Nephron (organoid): ENCODE measurements around the gene TNIK.

Experiments
- H3K27ac Mint-ChIP-seq, 3 experiments: 2 replicates each; pipeline ENCODE4 v1.8.0; 2020; ENCODE audit warnings: mixed read lengths in 3 of 3, mild to moderate bottlenecking in 2 of 3, moderate library complexity in 1 of 3
- H3K27me3 Mint-ChIP-seq: 2 replicates; pipeline ENCODE4 v1.8.0; 2021; ENCODE audit warnings: low read depth, mild to moderate bottlenecking, moderate library complexity, mixed read lengths
- H3K36me3 Mint-ChIP-seq: 2 replicates; pipeline ENCODE4 v1.8.0; 2020; ENCODE audit warnings: low read depth, mixed read lengths
- H3K4me1 Mint-ChIP-seq: 2 replicates; pipeline ENCODE4 v1.8.0; 2020; ENCODE audit warnings: mixed read lengths
- H3K4me3 Mint-ChIP-seq, 3 experiments: 2 replicates each; pipeline ENCODE4 v1.8.0; 2020; ENCODE audit warnings: mild to moderate bottlenecking in 3 of 3, mixed read lengths in 3 of 3, moderate library complexity in 2 of 3
- H3K9me3 Mint-ChIP-seq: 2 replicates; pipeline ENCODE4 v1.8.0; 2020; ENCODE audit warnings: mixed read lengths
- CTCF ChIP-seq, 3 experiments: fragments of 200-600 bp; sonication (generic); IDR thresholded peaks; one replicate each; pipeline ENCODE4 v1.5.0; 2021; ENCODE audit warnings: antibody characterized with exemption in 3 of 3; ENCODE audit not compliant: unreplicated experiment in 3 of 3

Gene TNIK

GRCh38 chr3:171481011-171481410 is 20.8 kb upstream of the TNIK start:
- Mint-ChIP-seq H3K36me3 (no peaks in the 10 kb centered on the region), H3K27me3 (no peaks in the 10 kb centered on the region), H3K4me1 (no peaks in the 10 kb centered on the region), H3K27ac (no peak overlapping the region), H3K9me3 (no peaks in the 10 kb centered on the region), H3K4me3 (no peak overlapping the region)
- TF ChIP-seq CTCF (IDR thresholded peaks at IDR 0.05; ENCODE audit: unreplicated experiment in 3 of 3): no peak

GRCh38 chr3:171480526-171480925 is 20.3 kb upstream of the TNIK start:
- no peak overlapping the region for H3K4me3 Mint-ChIP-seq

GRCh38 chr3:171476532-171477102 is 16.4 kb upstream of the TNIK start:
- H3K27ac Mint-ChIP-seq: no peak overlapping the region
- no peaks in the 10 kb centered on the region for H3K9me3 Mint-ChIP-seq
- no peaks in the 10 kb centered on the region for H3K4me1 Mint-ChIP-seq
- no peak for TF ChIP-seq CTCF (IDR thresholded peaks at IDR 0.05; ENCODE audit: unreplicated experiment in 3 of 3)
- no peaks in the 10 kb centered on the region for H3K27me3 Mint-ChIP-seq
- no peaks in the 10 kb centered on the region for H3K36me3 Mint-ChIP-seq
- H3K4me3 Mint-ChIP-seq: no peak overlapping the region

More at GRCh38 chr3:171480526-171480925, 20.3 kb upstream of the TNIK start:
- no peaks in the 10 kb centered on the region for H3K36me3 Mint-ChIP-seq
- H3K9me3 Mint-ChIP-seq: no peaks in the 10 kb centered on the region
- no peak overlapping the region for H3K27ac Mint-ChIP-seq
- TF ChIP-seq CTCF (IDR thresholded peaks at IDR 0.05; ENCODE audit: unreplicated experiment in 3 of 3): no peak
- no peaks in the 10 kb centered on the region for H3K4me1 Mint-ChIP-seq
- no peaks in the 10 kb centered on the region for H3K27me3 Mint-ChIP-seq

- no peaks in the 10 kb centered on the region for H3K27me3 Mint-ChIP-seq
- H3K4me3 Mint-ChIP-seq: no peak overlapping the region
- TF ChIP-seq CTCF (IDR thresholded peaks at IDR 0.05; ENCODE audit: unreplicated experiment in 3 of 3): no peak
- H3K4me1 Mint-ChIP-seq: no peaks in the 10 kb centered on the region
- no peaks in the 10 kb centered on the region for H3K9me3 Mint-ChIP-seq
- H3K36me3 Mint-ChIP-seq: no peaks in the 10 kb centered on the region
- H3K27ac Mint-ChIP-seq: no peak overlapping the region
These were observed 12.3 kb upstream of the TNIK start for GRCh38 chr3:171472552-171472951.

GRCh38 chr3:171470714-171471227 is 10.6 kb upstream of the TNIK start:
- Mint-ChIP-seq H3K4me1 (no peaks in the 10 kb centered on the region), H3K36me3 (no peaks in the 10 kb centered on the region), H3K4me3 (no peak overlapping the region), H3K9me3 (no peaks in the 10 kb centered on the region), H3K27me3 (no peaks in the 10 kb centered on the region), H3K27ac (no peak overlapping the region)
- TF ChIP-seq CTCF (IDR thresholded peaks at IDR 0.05; ENCODE audit: unreplicated experiment in 3 of 3): no peak

- H3K36me3 Mint-ChIP-seq: no peaks in the 10 kb centered on the region
- no peak overlapping the region for H3K27ac Mint-ChIP-seq
- no peaks in the 10 kb centered on the region for H3K9me3 Mint-ChIP-seq
- no peak for TF ChIP-seq CTCF (IDR thresholded peaks at IDR 0.05; ENCODE audit: unreplicated experiment in 3 of 3)
- no peaks in the 10 kb centered on the region for H3K4me1 Mint-ChIP-seq
- peaks cover 7% of the 10 kb centered on the region for H3K27me3 Mint-ChIP-seq
- H3K4me3 Mint-ChIP-seq: no peak overlapping the region
These were observed 9.2 kb upstream of the TNIK start for GRCh38 chr3:171469376-171469775.
